IPS-18a (cell line): ENCODE measurements around the gene CSTF1.
A peak's percentile ranks its signal among the peaks of the same experiment; 100 is the strongest.
"Not testable (repeated sequence)": the region's sequence is repeated elsewhere in the genome, so short reads cannot be mapped to it uniquely, and the experiment has no call there.

ENCODE experiments used
- H3K27ac ChIP-seq: one replicate; pipeline ENCODE4 v1.5.1; 2013; ENCODE audit warnings: low read length
- H3K27me3 ChIP-seq: one replicate; pipeline ENCODE4 v1.6.1; 2013; ENCODE audit warnings: mild to moderate bottlenecking, low read length; ENCODE audit not compliant: control insufficient read depth, insufficient read depth
- H3K36me3 ChIP-seq: one replicate; pipeline ENCODE4 v1.6.1; 2013; ENCODE audit warnings: low read depth, low read length; ENCODE audit not compliant: control insufficient read depth
- H3K4me1 ChIP-seq: one replicate; pipeline ENCODE4 v1.6.1; 2013; ENCODE audit warnings: low read depth, low read length; ENCODE audit not compliant: control insufficient read depth
- H3K4me3 ChIP-seq: one replicate; pipeline ENCODE4 v1.5.1; 2013; ENCODE audit warnings: low read length
- H3K9ac ChIP-seq: one replicate; pipeline ENCODE4 v1.6.1; 2013; ENCODE audit warnings: mild to moderate bottlenecking, low read length, moderate library complexity
- H3K9me3 ChIP-seq: one replicate; pipeline ENCODE4 v1.6.1; 2013; ENCODE audit warnings: low read depth, low read length; ENCODE audit not compliant: control insufficient read depth

Gene CSTF1

DNA sequence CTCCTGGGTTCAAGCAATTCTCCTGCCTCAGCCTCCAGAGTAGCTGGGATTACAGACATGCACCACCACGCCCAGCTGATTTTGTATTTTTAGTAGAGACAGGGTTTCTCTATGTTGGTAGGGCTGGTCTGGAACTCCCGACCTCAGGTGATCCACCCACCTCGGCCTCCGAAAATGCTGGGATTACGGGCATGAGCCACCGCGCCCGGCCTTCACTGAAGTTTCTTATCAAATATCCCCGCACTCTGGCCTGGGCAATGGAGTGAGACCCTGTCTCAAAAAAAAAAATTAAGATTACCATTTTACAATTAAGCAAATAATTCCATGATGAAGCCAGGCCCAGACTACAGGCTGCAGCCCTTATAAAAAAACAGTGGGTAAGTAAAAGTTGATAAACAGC is 2.0 kb upstream of the CSTF1 start:
- H3K4me3 ChIP-seq: peak overlapping the region; percentile 99
- not testable (repeated sequence) for H3K9me3 ChIP-seq, H3K27me3 ChIP-seq, H3K4me1 ChIP-seq, H3K27ac ChIP-seq
- H3K36me3 ChIP-seq: peaks cover 52% of the 10 kb centered on the region
- peak overlapping the region; percentile 99 for H3K9ac ChIP-seq

DNA sequence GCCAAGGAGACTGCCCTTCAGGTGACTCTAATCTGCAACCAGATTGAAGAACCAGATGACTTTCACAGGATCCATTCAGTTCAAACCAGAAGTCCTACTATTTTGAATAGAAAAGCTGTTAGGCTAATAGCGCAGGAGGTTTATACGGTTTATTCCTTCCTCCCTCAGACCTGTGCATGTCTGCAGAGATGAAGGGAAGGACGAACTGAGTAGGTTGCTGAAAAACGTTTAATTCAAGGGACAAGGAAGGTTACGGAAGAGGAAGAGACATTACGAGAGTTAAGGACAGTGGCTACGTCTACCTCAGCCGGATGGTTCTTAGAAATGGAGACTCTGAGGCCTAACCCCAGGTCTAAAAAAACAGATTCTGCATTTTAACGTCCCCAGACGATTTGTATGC is 1.4 kb upstream of the CSTF1 start:
- no peaks in the 10 kb centered on the region for H3K9me3 ChIP-seq
- H3K9ac ChIP-seq: peak overlapping the region; percentile 99
- H3K4me3 ChIP-seq: peak overlapping the region; percentile 99
- H3K27me3 ChIP-seq: no peaks in the 10 kb centered on the region
- H3K4me1 ChIP-seq: peaks cover 9% of the 10 kb centered on the region
- H3K27ac ChIP-seq: no peak overlapping the region
- peaks cover 52% of the 10 kb centered on the region for H3K36me3 ChIP-seq

DNA sequence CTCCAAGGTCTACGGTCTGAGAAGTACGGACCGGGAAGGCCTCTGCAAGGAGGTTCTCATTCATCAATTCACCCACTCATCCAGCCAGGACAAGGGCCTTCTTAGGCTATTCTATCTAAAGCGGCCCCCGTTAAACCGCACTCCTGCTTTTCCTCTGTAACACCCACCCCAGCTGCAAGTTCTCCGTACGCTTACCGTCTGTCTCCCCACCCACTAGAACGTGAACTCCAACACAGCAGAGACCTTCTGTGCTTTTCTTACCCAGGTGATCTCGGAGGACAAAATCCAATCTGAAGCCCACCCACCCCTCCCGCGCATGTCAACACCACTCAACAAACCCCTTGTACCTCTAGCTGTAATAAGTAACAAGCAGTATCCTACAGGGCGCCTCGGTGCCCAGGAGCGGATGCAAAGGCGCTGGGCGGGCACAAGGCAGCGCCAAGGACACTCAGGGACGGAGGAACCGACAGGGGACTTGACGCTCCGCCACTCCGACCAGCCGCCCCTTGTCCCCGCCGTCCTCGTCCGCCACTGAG is 781 bp upstream of the CSTF1 start:
- H3K9me3 ChIP-seq: no peaks in the 10 kb centered on the region
- peak overlapping the region; percentile 99 for H3K9ac ChIP-seq
- H3K4me1 ChIP-seq: peaks cover 9% of the 10 kb centered on the region
- no peak overlapping the region for H3K27ac ChIP-seq
- peaks cover 51% of the 10 kb centered on the region for H3K36me3 ChIP-seq
- peak overlapping the region; percentile 99 for H3K4me3 ChIP-seq
- no peaks in the 10 kb centered on the region for H3K27me3 ChIP-seq

DNA sequence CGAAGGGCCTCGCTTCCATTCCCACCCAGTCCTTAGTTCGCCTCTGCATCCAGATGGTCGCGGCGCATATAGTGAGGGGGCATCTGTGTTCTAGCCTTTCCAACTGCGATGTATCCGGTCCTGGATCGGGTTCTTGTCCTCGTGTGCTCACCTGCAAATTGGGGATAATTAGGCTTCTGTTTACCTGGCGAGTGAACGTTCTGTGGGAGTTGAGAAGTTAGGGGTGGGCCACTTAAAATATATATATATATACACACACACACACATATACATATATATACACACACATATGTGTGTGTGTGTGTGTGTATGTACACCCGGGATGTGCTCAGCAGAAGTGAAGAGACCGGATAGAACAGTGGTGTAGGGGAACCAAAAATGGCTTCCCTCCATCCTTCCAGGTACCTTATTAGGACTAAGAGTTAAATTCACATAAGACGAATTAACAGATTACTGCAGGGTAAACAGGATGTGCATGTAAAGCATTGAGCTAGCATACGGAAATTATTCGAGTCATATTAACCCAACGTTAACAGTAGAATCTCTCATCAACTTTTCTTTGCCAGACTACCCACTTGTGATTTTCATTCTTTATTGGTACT is 537 bp downstream of the CSTF1 start:
- Histone ChIP-seq H3K9me3 (no peaks in the 10 kb centered on the region), H3K36me3 (peaks cover 52% of the 10 kb centered on the region), H3K9ac (peak overlapping the region; percentile 99), H3K4me1 (peaks cover 9% of the 10 kb centered on the region), H3K4me3 (peak overlapping the region; percentile 99), H3K27me3 (no peaks in the 10 kb centered on the region), H3K27ac (peak overlapping the region; percentile 80)

GRCh38 chr20:56393653-56394052 is 1.2 kb downstream of the CSTF1 start:
- H3K36me3 ChIP-seq: peaks cover 53% of the 10 kb centered on the region
- H3K9ac ChIP-seq: peak overlapping the region; percentile 99
- no peaks in the 10 kb centered on the region for H3K9me3 ChIP-seq
- no peaks in the 10 kb centered on the region for H3K27me3 ChIP-seq
- peak overlapping the region; percentile 99 for H3K4me3 ChIP-seq
- H3K27ac ChIP-seq: no peak overlapping the region
- peaks cover 9% of the 10 kb centered on the region for H3K4me1 ChIP-seq

DNA sequence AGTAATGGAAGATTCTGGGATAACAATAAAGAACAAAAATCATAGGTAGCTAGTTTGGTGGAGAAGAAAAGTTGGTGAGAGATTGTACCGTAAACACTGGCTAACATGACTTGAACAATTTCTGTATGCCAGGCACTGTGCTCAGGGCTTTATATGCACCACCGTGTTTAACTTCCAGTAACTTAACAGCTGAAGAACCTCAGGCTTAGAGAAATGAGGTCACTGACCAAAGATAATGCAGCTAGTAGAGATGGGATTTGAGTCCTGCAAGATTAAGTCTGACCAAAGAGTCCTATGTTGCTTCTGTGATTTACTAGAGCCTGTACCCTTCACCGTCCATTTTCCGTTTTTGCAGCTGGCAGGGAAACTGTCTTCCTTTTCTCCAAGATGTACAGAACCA is 2.7 kb downstream of the CSTF1 start:
- H3K36me3 ChIP-seq: peaks cover 52% of the 10 kb centered on the region

GRCh38 chr20:56400001-56400640 is 7.7 kb downstream of the CSTF1 start:
- Histone ChIP-seq H3K4me1 (no peaks in the 10 kb centered on the region), H3K9ac (no peak overlapping the region), H3K4me3 (no peak overlapping the region), H3K27me3 (no peaks in the 10 kb centered on the region), H3K27ac (no peak overlapping the region), H3K9me3 (no peaks in the 10 kb centered on the region), H3K36me3 (peaks cover 92% of the 10 kb centered on the region)

More for the DNA sequence above, 2.7 kb downstream of the CSTF1 start:
- Histone ChIP-seq H3K27me3 (no peaks in the 10 kb centered on the region), H3K9me3 (no peaks in the 10 kb centered on the region), H3K27ac (no peak overlapping the region), H3K4me3 (no peak overlapping the region), H3K9ac (no peak overlapping the region), H3K4me1 (peaks cover 9% of the 10 kb centered on the region)

DNA sequence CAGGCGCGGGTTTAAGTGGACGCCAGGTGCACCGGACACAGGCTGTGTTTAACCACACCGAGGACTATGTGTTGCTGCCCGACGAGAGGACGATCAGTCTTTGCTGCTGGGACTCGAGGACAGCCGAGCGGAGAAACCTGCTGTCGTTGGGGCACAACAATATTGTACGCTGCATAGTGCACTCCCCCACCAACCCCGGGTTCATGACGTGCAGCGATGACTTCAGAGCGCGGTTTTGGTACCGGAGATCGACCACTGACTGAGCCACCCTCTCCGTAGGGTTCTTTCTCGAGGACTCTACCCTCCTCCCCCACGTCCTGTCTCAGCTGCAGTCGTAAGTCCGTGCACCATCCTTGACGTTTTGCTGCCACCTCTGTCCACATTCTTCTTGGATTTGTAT is 11.0 kb downstream of the CSTF1 start:
- H3K36me3 ChIP-seq: peaks cover 88% of the 10 kb centered on the region

DNA sequence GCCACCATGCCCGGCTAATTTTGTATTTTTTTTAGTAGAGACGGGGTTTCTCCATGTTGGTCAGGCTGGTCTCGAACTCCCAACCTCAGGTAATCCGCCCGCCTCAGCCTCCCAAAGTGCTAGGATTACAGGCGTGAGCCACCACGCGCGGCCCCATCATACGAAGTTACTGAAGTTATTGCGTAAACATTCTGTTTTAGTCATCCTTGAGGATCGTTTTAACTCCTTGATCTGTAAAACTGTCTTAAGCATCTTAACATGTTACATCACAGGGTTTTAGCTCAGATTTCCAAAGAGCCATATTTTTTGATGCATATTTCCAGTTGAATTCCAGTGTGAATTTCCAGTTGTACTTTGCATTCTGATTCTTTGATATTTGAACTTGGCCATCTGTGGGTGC is 12.9 kb downstream of the CSTF1 start:
- peaks cover 76% of the 10 kb centered on the region for H3K36me3 ChIP-seq
- H3K9me3 ChIP-seq, H3K27me3 ChIP-seq, H3K9ac ChIP-seq, H3K27ac ChIP-seq, H3K4me1 ChIP-seq, H3K4me3 ChIP-seq: not testable (repeated sequence)

More for the DNA sequence above, 11.0 kb downstream of the CSTF1 start:
- no peak overlapping the region for H3K4me3 ChIP-seq
- H3K27ac ChIP-seq: no peak overlapping the region
- no peaks in the 10 kb centered on the region for H3K9me3 ChIP-seq
- no peak overlapping the region for H3K9ac ChIP-seq
- no peaks in the 10 kb centered on the region for H3K27me3 ChIP-seq
- H3K4me1 ChIP-seq: no peaks in the 10 kb centered on the region

- H3K9me3 ChIP-seq: no peaks in the 10 kb centered on the region
- H3K36me3 ChIP-seq: peaks cover 64% of the 10 kb centered on the region
- no peak overlapping the region for H3K9ac ChIP-seq
- no peak overlapping the region for H3K4me3 ChIP-seq
- no peaks in the 10 kb centered on the region for H3K4me1 ChIP-seq
- H3K27me3 ChIP-seq: no peaks in the 10 kb centered on the region
- H3K27ac ChIP-seq: no peak overlapping the region
Measured at GRCh38 chr20:56406910-56407309, 14.5 kb downstream of the CSTF1 start.

GRCh38 chr20:56409521-56409920 is 17.1 kb downstream of the CSTF1 start:
- H3K27me3 ChIP-seq: no peaks in the 10 kb centered on the region
- no peaks in the 10 kb centered on the region for H3K4me1 ChIP-seq
- no peak overlapping the region for H3K27ac ChIP-seq
- H3K9me3 ChIP-seq: no peaks in the 10 kb centered on the region
- H3K36me3 ChIP-seq: peaks cover 39% of the 10 kb centered on the region
- H3K4me3 ChIP-seq: no peak overlapping the region
- no peak overlapping the region for H3K9ac ChIP-seq

DNA sequence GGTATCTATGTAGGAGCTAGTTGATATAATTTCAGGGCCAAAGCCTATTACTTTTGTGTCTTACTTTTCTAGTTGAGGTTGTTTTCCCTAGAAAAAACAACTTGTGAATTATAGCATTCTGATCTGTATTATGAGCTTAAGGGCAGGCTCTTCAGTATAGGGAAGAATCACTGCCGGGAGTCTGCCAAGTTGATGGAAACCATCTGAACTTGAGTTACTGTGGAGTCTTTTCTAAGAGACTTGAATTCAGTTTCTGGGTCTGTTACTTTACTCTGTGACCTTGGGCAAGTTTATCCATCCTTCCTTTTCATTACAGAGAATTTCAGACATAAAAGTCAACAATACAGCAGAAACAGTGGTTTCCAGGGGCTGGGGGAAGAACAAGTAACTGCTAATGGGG is 17.5 kb downstream of the CSTF1 start:
- Histone ChIP-seq H3K9me3 (no peaks in the 10 kb centered on the region), H3K36me3 (peaks cover 36% of the 10 kb centered on the region), H3K4me1 (no peaks in the 10 kb centered on the region), H3K27ac (no peak overlapping the region), H3K4me3 (no peak overlapping the region), H3K9ac (no peak overlapping the region), H3K27me3 (no peaks in the 10 kb centered on the region)
